Measurements from ENCODE around the gene BEST4. TPM values are rescaled to one million over a fixed set of nuclear protein-coding genes. Genes with fewer than 3 reads are reported as not detected.

BEST4 gene
- total and polyA plus RNA-seq, 2 of the 13 experiments (the other 11 are each of a cell fraction or from before 2014, with no cell fraction given) = 0.77 to 1.4 TPM

DNA sequence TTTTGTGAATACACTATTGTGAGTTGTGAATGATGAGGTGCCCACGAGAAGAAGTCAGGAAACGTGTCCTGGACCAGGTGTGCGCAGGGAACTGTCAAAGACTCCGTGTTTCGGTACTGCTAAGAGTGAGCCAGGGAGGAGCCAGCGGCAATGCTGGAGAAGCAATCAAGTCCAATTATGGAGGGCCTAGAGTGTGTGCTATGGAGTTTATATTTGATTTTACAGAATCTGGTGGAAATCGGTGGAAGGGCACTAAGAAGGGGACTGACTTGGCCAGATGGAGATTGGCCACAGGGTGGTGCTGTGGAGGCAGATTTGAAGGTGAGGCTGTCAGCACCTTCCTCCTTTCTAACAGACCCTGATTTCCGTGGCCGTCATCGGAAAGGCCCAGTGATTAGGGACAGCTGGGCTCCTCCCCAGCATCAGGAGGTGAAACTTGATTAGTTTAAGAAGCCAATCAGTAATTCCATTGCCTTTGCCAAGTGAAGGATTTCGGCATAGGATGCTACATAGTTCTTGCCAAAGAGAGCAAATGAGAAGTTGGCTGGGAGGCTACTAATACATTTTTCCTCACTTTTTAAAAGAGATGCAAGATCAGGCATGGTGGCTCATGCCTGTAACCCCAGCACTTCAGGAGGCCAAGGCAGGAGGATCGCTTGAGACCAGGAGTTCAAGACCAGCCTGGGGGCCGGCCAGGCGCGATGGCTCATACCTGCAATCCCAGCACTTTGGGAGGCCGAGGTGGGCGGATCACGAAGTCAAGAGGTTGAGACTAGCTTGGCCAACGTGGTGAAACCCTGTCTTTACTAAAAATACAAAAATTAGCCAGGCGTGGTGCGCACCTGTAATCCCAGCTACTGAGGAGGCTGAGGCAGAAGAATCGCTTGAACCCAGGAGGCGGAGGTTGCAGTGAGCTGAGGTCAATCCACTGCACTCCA lies 48.0 kb upstream of the BEST4 start (continued):
- TF ChIP-seq ZNF354B (CRISPR knock-in tag; IDR thresholded peaks at IDR 0.05) (no peak), SMC3 (IDR thresholded peaks at IDR 0.05; ENCODE audit: low read length) (peak; percentile 73), DRAP1 (CRISPR knock-in tag; IDR thresholded peaks at IDR 0.05) (0 out of 2 replicates have a peak, but pooled peaks have one; percentile 29), PPARG (CRISPR knock-in tag; conservative IDR thresholded peaks at IDR 0.05) (0 out of 2 replicates have a peak, but pooled peaks have one; percentile 26), ZNF281 (CRISPR knock-in tag; IDR thresholded peaks at IDR 0.05; ENCODE audit: borderline replicate concordance) (no peak), STAG1 (CRISPR knock-in tag; IDR thresholded peaks at IDR 0.05) (peak; percentile 85), PRMT3 (CRISPR knock-in tag; IDR thresholded peaks at IDR 0.05; ENCODE audit: borderline replicate concordance, low read depth) (no peak), ZNF335 (CRISPR knock-in tag; IDR thresholded peaks at IDR 0.05) (0 out of 2 replicates have a peak, but pooled peaks have one; percentile 36), ZBTB25 (CRISPR knock-in tag; IDR thresholded peaks at IDR 0.05) (0 out of 2 replicates have a peak, but pooled peaks have one; percentile 33), ZBTB40 (IDR thresholded peaks at IDR 0.05) (no peak), ZBTB40 (CRISPR knock-in tag; IDR thresholded peaks at IDR 0.05) (no peak), KDM2A (CRISPR knock-in tag; IDR thresholded peaks at IDR 0.05; ENCODE audit: borderline replicate concordance, low read depth) (peak; percentile 46; the same call in 1 of the 2 replicates), ZNF12 (CRISPR knock-in tag; IDR thresholded peaks at IDR 0.05) (no peak), XRCC5 (optimal IDR thresholded peaks at IDR 0.05; ENCODE audit: low read length) (peak; percentile 37), BRD4 (CRISPR knock-in tag; IDR thresholded peaks at IDR 0.05) (no peak)

All from HepG2 (cell line).